ENCODE results near the gene MOSMO.
A peak's percentile ranks its signal among the peaks of the same experiment; 100 is the strongest.
"Not testable (repeated sequence)": the region's sequence is repeated elsewhere in the genome, so short reads cannot be mapped to it uniquely, and the experiment has no call there.

The MOSMO gene

DNA sequence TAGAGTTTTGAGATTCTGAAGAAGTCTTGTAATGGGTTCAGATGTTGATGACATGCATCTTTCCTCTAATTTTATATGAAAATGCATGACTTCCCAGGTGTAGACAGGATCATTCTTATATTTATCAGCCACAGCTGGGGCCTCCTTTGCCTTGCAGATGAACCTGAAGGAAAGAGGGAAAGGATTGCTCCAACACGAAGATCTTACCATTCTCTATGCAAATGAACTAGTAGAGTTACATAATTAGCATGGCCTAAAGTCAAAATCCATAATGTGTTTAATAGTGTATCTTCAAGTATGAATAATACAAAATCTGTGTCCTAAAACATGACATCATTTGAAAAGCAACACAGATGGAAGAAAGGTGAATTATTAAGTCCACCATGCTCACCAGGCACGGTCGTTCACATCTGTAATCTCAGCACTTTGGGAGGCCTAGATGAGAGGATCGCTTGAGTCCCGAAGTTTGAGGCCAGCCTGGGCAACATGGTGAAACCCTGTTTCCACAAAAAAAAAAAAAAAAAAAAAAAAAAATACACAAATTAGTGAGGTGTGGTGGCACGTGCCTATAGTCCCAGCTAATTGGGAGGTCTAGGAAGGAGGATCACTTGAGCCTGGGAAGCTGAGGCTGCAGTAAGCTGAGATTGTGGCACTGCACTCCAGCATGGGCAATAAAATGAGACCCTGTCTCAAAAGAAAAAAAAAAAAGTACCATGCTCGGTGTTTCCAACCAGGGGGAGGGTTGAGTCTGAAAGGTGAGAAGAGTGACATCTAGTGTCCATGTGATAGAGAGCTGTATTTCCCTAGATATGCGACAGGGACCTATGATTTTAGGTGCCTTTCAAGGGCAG is 90.7 kb downstream of the MOSMO start:
- DNase-seq, result peak; percentile 9

DNA sequence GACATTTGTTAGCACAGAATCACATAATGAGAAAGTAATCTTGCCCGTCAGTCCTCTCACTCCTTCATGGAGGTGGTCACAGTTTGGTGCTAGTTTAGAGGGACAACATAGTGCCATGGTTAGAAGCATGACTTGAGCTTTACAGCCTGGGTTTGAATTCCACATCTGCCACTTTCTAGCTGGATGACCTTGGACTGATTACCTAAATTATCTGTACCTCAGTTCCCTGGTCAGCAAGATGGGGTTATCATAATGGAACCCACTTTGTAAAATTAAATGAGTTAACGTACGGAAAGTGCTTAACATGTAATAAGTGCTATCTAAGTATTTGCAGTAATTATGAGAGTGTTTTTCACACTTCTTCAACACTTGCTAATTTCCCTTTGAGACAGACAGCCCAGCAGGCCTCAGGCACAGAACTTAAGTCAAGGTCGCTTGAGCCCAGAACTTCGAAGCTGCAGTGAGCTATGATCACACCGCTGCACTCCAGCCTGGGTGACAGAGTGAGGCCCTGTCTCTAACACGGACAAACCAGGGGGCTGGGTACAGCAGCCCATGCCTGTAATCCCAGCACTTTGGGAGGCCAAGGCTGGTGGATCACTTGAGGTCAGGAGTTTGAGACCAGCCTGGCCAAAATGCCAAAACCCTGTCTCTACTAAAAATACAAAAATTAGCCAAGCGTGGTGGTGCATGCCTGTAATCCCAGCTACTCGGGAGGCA is 91.5 kb downstream of the MOSMO start:
- no peak for DNase-seq

DNA sequence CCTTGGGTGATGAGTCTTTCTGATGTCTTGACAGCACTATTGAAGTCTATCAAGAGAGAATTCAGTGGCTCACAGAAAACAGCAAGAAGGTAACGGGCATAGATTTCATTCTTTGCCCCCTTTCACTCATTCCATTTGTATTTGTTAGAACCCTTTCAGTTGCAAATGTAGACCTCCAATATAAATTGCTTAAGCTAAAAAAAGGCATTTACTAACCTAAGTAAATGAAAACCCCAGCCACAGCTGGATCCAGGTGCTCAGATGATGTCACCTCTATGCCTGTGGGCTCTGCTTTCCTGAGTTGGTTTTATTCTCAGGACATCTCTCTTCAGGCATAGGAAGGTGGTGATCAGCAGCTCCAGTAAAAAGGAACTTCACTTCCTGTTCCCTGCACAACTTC is 95.5 kb downstream of the MOSMO start:
- DNase-seq, result no peak

DNA sequence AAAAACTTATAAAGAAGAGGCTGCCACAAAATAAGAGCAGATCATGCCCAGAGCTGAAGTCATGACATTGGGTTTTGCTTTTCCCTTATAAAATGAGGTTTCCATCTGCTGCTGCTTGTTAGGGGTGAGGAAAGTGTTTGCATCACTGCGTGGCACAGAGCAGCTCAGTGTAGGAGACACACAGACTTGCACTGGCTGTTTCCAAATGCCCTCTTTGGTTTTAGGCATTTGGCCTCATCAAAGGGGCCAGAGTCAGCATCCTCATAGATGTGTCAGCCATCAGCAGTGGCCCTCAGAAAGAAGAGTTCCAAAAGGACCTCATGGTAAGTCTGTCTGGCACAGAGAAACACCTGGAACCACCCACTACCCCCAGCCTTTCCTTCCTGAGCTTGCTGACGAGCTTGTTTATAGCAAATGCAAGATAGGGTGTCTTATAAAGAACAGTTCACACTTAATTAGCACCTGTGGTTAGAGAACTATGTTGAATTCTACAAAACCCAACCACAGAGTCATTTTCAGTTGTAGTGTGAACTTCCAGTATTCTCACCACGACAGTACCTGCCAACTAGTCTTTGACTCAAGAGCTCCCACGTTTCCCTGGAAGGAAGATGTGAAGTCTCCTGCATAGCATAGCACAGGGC is 101.5 kb downstream of the MOSMO start:
- no peak for DNase-seq

DNA sequence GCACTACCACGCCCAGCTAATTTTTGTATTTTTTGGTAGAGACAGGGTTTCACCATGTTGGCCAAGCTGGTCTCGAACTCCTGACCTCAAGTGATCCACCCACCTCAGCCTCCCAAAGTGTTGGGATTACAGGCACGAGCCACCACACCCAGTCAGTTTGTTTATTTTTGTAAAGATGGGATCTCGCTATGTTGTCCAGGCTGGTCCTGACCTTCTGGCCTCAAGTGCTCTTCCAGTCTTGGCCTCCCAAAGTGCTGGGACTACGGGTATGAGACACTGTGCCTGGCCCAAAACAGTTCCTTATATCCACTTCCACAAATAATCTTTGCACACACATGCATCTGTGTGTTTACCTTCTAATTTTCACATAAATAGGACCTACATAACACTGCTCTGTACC is 103.7 kb downstream of the MOSMO start:
- DNase-seq, result not testable (repeated sequence)

DNA sequence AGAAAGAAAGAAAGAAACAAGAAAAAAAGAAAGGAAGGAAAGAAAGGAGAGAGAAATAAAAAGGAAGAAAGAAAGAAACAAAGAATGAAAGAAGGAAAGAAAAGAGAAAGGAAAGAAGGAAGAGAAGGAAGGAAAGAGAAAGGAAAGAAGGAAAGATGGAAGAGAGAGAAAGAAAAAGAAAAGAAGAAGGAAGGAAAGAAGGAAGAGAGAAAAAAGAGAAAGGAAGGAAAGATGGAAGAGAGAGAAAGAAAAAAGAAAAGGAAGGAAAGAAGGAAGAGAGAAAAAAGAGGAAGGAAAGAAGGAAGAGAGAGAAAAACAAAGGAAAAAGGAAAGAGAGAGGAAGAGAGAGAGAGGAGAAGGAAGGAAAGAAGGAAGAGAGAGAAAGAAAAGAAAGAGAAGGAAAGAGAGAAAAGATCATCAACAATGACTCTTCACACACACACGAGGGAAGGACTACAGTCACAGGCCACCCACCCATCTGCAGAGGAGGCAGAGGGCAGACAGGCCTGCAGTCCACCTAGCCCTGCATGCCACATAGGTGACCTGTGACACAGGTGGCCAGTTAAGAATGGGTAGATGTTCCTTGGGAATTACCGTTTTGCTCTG is 108.3 kb downstream of the MOSMO start:
- DNase-seq, result no peak

DNA sequence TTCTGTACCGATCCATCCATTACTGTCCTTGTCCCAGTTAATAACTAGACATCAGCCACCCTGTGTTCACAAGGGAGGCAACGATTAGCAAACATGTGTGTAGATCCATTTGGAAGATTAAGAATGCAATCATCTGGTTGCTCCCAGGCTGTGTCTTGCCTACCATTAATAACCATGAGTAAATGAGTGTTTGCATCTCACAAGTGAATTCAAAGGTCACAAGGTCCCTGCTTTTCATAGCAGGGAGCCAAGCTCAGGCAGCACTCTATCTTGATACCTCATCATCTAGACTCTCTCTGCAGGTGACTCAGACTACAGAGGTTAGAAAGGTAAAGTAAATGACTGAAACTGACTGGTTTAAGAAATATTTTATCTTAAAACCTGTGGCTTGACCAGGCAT is 109.7 kb downstream of the MOSMO start:
- DNase-seq, result no peak

DNA sequence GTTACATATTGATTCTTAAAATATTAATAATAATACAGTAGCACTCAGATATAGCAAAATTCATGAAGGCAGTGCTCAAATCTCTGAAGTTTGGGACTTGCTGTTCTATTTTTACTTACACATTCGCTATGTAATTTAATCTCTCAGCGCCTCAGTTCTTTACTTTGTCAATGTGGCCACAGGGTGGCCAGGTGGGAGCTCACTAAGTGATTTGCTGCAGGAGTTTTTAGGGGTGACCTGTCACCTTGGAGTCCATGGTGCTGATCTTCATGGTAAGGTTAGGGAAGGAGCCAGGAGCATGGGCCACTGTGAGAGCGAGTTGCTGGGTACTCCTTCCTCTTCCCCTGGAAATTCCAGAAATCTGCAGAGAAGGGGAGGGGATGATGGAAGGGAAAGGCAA is 112.5 kb downstream of the MOSMO start:
- no peak for DNase-seq

DNA sequence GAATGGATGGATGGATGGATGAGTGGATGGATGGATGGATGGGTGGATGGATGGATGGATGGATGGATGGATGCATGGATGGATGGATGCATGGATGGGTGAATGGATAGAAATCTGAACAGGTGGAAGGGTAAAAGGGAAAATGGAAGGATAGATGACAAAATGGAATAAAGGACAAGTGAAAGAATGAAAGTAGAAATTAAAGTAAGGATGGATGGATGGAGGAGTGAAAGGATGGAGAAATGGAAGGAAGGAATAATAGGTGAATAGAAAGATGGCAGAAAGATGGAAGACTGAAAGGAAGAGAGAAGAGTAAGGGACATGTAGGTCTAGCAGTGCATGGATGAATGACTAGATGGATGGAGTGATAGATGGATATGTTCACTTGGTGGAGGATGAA is 114.3 kb downstream of the MOSMO start:
- DNase-seq, result no peak

DNA sequence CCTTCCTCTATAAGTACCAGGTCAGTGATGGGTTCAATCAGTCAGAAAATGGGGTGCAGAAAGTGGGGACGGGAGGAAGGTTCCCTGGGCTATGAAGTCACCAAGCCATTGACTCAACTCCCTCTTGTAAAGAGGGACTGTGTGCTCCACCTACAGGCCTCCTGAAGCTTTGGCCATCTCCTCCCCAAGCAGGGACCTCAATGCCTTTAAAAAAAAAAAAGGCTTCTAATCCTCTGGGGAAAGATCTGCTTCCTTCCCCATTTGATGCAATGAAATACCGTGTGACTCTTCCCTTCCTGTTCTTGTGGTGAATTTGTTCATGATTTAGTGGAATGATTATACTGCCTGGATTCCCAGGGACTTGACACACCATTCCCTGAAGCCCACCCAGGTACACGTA is 115.2 kb downstream of the MOSMO start:
- no peak for DNase-seq

DNA sequence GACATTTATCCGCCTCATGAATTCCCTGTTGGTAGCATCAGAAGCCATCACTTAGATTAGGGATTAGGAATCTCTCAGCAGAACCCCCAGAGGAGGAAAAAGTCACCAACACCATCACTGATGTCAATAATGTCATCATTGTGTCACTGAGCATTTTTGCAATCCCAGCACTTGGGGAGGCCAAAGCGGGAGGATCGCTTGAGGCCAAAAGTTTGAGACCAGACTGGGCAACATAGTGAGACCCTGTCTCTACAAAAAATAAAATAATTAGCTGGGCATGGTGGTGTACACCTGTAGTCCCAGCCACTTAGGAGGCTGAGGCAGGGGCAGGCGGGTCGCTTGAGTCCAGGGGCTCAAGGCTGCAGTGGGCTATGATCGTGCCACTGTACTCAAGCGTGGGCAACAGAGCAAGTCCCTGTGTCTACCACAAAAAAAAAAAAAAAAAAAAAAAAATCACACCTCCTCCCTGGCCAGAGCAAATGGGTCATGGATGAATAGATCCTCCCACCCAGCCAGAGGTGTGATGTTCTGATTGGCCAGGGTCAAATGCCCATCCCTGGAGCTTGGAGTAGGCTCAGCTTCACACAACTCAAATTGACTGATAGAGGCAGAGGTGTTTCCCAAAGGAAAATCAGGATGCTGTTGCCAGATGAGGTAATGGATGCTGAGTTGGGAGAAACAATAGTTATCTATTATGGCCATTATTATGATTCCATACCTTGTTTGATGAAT is 116.0 kb downstream of the MOSMO start:
- no peak for DNase-seq

DNA sequence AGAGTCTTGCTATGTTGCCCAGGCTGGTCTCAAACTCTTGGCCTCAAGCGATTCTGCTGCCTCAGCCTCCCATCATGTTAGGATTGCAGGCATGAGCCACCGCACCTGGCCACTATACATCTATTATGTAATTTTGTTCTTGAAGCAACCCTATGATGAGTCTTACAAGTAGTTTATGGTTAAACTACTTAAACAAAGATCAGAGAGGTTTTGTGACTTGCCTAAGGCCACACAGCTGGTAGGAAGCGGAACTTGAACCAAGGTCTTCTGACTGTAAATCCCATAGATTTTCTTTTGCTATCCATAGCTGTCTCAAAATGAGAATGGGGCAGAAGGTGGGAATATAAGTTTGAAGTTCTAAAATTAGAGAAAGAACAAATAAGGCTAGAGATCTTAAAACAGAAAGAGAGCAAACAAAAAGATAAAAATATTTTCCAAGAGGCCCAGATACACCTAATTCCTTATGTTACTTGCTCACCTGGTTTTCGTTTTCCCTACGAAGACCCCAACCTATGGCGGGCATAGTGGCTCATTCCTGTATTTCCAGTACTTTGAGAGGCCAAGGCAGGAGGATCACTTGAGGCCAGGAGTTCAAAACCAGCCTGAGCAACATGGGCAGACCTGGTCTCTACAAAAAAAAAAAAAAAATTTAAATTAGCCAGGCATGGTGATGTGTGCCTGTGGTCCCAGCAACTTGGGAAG is 116.8 kb downstream of the MOSMO start:
- DNase-seq, result no peak

DNA sequence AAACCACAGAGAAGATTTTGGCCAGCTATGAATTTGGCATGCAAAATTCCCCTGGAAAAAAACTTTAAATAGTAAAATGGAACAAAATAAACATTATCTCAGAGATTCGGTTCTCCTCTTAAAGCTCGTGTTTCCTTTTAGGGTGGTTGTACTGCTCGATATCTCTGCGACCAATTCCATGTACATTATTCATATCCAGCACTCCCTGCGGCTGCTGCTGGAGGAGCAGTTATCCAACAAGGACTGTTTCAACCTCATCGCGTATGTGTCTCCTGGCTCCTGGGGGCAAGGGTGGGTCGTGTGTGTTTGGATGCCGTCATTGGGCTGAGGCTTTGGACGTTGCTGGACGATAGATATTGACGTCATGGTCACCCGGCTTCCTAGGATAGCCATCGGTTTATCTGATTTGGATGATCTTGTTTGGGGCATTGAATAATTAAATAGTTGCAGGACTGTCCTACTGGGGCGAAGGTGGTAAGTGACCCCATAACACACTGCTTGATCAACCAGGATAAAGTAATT is 118.2 kb downstream of the MOSMO start:
- DNase-seq, result no peak

DNA sequence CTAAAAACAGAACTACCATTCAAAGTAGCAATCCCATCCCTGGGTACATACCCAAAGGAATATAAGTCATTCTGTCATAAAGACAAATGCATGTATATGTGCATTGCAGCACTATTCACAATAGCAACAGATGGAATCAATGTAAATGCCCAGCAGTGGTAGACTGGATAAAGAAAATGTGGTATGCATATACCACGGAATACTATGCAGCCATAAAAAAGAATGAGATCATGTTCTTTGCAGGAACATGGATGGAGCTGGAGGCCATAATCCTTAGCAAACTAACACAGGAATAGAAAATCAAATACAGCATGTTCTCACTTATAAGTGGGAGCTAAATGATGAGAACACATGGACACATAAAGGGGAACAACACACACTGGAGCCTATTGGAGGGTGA is 120.6 kb downstream of the MOSMO start:
- not testable (repeated sequence) for DNase-seq

DNA sequence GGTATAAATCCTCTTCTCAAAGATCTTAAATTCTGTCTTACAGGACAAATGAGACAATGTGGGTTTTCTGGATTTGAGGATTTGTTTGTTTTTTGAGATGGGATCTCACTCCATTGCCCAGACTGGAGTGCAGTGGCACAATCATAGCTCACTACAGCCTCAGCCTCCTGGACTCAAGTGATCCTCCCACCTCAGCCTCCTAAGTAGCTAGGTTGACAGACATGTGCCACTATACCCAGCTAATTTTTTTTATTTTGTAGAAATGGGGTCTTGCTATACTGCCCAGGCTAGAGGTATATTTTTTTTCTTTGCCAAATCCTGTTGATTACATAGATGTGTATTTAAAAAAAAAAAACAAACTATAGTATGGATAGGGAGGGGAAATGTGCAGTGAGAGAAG is 122.6 kb downstream of the MOSMO start:
- DNase-seq, result no peak

DNA sequence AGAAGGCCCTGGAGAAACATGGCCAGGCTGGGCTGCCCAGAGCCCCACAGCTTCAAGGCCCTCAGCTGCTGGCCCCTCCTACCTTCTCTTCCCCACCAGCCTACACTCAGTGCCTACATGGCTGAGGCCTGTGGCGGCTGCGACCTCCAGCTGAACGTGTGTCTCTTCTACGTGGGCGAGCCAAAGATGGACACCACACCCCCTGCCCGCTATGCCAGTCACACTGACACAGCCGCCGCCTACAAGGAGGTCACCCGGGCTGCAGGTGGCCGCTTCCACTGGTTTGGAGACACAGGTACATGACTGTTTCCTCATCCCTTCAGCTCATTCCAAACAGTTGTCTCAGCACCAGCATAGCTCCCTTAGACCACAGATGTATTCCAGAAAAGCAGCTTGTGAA is 124.9 kb downstream of the MOSMO start:
- no peak for DNase-seq

Measured in NCI-H1092 (cell line).